GM18870 (cell line): ENCODE measurements around the gene GPR17.

Source experiments
- ATAC-seq: cut with Tn5 transposase; IDR thresholded peaks from one replicate; pipeline ENCODE4 v1.9.1; 2021; ENCODE audit warnings: moderate library complexity; ENCODE audit not compliant: unreplicated experiment

GPR17 gene

GRCh38 chr2:127628767-127629614 lies 17.0 kb upstream of the GPR17 start:
- ATAC-seq = no peak

GRCh38 chr2:127629637-127630036 lies 16.3 kb upstream of the GPR17 start:
- ATAC-seq = no peak

- ATAC-seq = no peak
These were observed 15.7 kb upstream of the GPR17 start for GRCh38 chr2:127630096-127630863.

- no peak for ATAC-seq
These were observed 15.0 kb upstream of the GPR17 start for GRCh38 chr2:127630864-127631540.

- ATAC-seq = no peak
These were observed 14.4 kb upstream of the GPR17 start for GRCh38 chr2:127631541-127631996.

GRCh38 chr2:127631997-127632581 lies 13.9 kb upstream of the GPR17 start:
- ATAC-seq = no peak

GRCh38 chr2:127632592-127633489 lies 13.1 kb upstream of the GPR17 start:
- ATAC-seq = no peak

GRCh38 chr2:127633556-127634065 lies 12.3 kb upstream of the GPR17 start:
- ATAC-seq = no peak

GRCh38 chr2:127634066-127634617 lies 11.8 kb upstream of the GPR17 start:
- ATAC-seq = no peak

GRCh38 chr2:127634626-127635379 lies 11.2 kb upstream of the GPR17 start:
- no peak for ATAC-seq

GRCh38 chr2:127635380-127636237 lies 10.3 kb upstream of the GPR17 start:
- ATAC-seq = no peak

GRCh38 chr2:127636248-127637235 lies 9.4 kb upstream of the GPR17 start:
- no peak for ATAC-seq

GRCh38 chr2:127637236-127637630 lies 8.7 kb upstream of the GPR17 start:
- ATAC-seq = no peak

GRCh38 chr2:127637725-127638252 lies 8.2 kb upstream of the GPR17 start:
- no peak for ATAC-seq

GRCh38 chr2:127638361-127639110 lies 7.4 kb upstream of the GPR17 start:
- ATAC-seq = no peak

GRCh38 chr2:127639111-127639474 lies 6.9 kb upstream of the GPR17 start:
- ATAC-seq = no peak
